Activated T-cell treated with anti-CD3 and anti-CD28 coated beads, Interleukin-2, amount 50 U/mL, for 1 hour (primary cell): ENCODE measurements around the gene PCDHA6.
"Not testable (repeated sequence)": the region's sequence is repeated elsewhere in the genome, so short reads cannot be mapped to it uniquely, and the experiment has no call there.

ENCODE experiments used
- DNase-seq: peaks from one replicate; pipeline ENCODE4 v3.0.0-alpha.2; 2020

The PCDHA6 gene, protein sequence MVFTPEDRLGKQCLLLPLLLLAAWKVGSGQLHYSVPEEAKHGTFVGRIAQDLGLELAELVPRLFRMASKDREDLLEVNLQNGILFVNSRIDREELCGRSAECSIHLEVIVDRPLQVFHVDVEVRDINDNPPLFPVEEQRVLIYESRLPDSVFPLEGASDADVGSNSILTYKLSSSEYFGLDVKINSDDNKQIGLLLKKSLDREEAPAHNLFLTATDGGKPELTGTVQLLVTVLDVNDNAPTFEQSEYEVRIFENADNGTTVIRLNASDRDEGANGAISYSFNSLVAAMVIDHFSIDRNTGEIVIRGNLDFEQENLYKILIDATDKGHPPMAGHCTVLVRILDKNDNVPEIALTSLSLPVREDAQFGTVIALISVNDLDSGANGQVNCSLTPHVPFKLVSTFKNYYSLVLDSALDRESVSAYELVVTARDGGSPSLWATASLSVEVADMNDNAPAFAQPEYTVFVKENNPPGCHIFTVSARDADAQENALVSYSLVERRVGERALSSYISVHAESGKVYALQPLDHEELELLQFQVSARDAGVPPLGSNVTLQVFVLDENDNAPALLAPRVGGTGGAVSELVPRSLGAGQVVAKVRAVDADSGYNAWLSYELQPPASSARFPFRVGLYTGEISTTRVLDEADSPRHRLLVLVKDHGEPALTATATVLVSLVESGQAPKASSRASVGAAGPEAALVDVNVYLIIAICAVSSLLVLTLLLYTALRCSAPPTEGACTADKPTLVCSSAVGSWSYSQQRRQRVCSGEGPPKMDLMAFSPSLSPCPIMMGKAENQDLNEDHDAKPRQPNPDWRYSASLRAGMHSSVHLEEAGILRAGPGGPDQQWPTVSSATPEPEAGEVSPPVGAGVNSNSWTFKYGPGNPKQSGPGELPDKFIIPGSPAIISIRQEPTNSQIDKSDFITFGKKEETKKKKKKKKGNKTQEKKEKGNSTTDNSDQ

DNA sequence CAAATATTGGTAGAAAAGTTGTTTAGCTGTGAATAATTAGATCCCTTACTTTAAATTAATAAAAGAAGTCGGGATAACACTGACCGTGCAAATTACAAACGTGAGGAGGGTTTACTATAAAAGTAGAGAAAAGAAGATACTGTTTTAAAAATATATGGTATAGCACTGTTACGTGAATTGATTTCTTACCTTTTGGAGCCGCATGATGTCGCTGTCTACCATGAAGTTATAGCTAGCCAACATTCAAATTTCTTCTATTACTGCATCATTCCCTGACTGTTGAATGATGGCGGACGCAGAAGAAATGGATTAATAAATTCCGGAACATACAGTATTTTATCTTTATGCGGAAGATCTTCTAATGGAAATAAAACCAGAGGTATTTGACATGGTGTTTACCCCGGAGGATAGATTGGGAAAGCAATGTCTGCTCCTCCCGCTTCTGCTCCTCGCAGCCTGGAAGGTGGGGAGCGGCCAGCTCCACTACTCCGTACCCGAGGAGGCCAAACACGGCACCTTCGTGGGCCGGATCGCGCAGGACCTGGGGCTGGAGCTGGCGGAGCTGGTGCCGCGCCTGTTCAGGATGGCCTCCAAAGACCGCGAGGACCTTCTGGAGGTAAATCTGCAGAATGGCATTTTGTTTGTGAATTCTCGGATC is at the start of gene PCDHA6:
PCDHA6 (plus strand) TSS at position 257 of the 658 bp plus-strand sequence; CDS start at position 389, 132 bp downstream.
- DNase-seq = no peak

DNA sequence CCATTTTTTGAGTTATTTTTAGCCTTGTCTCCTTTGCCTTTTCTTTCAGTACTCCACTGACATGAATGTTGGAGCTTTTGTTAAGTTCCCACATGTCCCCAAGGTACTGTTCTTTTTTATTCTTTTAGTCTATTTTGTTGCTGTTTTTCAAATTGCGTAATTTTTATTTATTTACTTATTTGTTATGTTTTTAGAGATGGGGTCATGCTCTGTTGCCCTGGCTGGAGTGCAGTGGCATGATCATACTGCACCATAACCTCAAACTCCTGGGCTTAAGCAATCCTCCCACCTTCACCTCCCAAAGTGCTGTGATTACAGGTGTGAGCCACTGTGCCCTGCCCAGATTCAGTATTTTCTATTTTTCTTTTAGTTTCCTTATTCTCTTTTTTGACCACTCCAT is 47.2 kb upstream of the PCDHA6 start:
- DNase-seq = no peak

DNA sequence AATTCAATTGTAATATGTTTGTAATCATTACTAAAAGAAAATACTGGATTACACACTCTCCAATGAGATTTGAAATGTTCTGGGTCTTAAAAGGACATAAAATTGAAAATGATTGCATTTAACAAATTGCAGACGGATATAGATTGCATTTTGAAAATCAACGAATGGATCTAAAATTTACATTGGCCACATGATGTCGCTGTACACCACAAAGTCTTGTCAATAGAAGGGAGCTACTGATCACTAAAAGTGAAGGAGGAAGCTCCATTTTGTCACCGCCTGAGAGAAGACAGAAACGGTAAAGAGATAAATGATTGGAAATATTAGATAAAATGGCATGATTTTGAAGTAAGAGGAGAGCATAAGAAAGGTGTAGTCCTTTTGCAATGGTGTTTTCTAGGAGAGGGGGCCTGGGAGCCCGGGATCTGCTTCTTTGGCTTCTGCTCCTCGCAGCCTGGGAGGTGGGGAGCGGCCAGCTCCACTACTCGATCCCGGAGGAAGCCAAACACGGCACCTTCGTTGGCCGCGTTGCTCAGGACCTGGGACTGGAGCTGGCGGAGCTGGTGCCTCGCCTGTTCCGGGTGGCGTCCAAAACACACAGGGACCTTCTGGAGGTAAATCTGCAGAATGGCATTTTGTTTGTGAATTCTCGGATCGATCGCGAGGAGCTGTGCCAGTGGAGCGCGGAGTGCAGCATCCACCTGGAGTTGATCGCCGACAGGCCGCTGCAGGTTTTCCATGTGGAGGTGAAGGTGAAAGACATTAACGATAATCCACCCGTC is 41.7 kb upstream of the PCDHA6 start, which contains the start of gene PCDHA1:
PCDHA1 (plus strand) TSS at position 236 of the 782 bp plus-strand sequence.
- no peak for DNase-seq

DNA sequence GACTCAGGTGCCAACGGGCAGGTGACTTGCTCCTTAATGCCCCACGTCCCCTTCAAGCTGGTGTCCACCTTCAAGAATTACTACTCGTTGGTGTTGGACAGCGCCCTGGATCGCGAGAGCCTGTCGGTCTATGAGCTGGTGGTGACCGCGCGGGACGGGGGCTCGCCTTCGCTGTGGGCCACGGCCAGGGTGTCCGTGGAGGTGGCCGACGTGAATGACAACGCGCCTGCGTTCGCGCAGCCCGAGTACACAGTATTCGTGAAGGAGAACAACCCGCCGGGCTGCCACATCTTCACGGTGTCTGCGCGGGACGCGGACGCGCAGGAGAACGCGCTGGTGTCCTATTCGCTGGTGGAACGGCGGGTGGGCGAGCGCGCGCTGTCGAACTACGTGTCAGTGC is 40.3 kb upstream of the PCDHA6 start:
- not testable (repeated sequence) for DNase-seq

DNA sequence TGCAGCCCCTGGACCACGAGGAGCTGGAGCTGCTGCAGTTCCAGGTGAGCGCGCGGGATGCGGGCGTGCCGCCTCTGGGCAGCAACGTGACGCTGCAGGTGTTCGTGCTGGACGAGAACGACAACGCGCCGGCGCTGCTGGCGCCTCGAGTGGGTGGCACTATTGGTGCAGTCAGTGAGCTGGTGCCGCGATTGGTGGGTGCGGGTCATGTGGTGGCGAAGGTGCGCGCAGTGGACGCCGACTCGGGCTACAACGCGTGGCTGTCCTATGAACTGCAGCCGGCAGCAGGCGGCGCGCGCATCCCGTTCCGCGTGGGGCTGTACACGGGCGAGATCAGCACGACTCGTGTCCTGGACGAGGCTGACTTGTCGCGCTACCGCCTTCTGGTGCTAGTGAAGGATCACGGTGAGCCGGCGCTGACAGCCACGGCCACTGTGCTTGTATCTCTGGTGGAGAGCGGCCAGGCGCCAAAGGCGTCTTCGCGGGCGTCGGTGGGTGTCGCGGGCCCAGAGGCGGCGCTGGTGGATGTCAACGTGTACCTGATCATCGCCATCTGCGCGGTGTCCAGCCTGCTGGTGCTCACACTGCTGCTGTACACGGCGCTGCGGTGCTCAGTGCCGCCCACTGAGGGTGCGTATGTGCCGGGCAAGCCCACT is 39.8 kb upstream of the PCDHA6 start:
- not testable (repeated sequence) for DNase-seq

DNA sequence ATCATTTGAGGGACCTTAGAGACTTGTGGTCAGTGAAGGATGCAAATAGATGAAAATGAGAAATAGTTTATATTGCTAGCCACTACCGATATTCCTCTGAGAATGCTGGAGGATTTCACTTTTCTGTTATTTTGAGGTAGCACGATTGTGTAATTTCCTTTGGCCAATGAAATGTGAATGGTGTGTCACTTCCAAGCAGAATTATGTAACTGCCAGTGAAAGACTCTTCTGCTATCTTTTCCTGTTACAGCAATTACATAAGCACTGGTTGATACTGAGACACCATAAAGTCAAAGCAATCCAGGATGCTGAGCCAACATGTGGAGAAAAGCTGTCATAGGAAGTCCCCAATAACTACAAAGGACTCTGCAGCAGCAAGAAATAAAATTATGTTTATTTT is 36.7 kb upstream of the PCDHA6 start:
- no peak for DNase-seq

DNA sequence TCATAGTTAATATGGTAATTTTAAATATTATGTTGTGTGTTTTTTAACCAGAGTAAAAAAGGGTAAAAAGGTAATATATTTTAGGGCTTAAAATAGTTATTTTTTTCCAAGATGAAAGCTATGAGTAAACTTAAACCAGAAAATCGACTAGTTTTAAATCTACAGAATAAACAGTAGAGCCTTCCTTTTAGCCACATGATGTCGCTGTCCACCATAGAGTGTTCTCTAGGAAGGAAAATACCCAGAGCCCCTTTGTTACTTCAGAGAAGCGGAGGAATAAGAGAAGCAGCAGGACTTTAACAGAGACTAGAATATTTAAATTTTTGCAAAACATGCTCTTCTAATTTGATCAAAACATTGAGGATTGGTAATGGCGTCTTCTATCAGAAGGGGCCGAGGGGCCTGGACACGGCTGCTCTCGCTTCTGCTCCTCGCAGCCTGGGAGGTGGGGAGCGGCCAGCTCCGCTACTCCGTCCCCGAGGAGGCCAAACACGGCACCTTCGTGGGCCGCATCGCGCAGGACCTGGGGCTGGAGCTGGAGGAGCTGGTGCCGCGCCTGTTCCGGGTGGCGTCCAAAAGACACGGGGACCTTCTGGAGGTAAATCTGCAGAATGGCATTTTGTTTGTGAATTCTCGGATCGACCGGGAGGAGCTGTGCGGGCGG is 33.0 kb upstream of the PCDHA6 start, which contains the start of gene PCDHA2:
PCDHA2 (plus strand) TSS at position 258 of the 664 bp plus-strand sequence.
- DNase-seq = no peak

DNA sequence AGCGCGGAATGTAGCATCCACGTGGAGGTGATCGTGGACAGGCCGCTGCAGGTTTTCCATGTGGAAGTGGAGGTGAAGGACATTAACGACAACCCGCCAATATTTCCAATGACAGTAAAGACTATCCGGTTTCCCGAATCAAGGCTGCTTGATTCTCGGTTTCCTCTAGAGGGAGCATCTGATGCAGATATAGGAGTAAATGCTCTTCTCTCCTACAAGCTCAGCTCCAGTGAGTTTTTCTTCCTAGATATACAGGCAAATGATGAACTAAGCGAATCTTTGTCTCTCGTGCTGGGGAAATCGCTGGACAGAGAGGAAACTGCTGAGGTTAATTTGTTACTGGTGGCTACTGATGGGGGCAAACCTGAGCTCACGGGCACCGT is 32.5 kb upstream of the PCDHA6 start:
- DNase-seq = no peak

DNA sequence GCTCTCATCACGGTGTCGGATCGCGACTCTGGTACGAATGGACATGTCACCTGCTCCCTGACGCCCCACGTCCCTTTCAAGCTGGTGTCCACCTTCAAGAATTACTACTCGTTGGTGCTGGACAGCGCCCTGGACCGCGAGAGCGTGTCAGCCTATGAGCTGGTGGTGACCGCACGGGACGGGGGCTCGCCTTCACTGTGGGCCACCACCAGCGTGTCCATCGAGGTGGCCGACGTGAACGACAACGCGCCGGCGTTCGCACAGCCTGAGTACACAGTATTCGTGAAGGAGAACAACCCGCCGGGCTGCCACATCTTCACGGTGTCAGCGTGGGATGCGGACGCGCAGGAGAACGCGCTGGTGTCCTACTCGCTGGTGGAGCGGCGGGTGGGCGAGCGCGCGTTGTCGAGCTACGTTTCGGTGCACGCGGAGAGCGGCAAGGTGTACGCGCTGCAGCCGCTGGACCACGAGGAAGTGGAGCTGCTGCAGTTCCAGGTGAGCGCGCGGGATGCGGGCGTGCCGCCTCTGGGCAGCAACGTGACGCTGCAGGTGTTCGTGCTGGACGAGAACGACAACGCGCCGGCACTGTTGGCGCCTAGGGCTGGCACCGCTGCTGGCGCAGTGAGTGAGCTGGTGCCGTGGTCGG is 31.6 kb upstream of the PCDHA6 start:
- not testable (repeated sequence) for DNase-seq

DNA sequence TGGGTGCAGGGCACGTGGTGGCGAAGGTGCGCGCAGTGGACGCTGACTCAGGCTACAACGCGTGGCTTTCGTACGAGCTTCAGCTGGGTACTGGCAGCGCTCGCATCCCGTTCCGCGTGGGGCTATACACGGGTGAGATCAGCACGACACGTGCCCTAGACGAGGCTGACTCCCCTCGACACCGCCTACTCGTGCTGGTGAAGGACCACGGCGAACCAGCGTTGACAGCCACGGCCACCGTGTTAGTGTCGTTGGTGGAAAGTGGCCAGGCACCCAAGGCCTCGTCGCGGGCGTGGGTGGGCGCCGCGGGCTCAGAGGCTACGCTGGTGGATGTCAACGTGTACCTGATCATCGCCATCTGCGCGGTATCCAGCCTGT is 31.1 kb upstream of the PCDHA6 start:
- DNase-seq = no peak

DNA sequence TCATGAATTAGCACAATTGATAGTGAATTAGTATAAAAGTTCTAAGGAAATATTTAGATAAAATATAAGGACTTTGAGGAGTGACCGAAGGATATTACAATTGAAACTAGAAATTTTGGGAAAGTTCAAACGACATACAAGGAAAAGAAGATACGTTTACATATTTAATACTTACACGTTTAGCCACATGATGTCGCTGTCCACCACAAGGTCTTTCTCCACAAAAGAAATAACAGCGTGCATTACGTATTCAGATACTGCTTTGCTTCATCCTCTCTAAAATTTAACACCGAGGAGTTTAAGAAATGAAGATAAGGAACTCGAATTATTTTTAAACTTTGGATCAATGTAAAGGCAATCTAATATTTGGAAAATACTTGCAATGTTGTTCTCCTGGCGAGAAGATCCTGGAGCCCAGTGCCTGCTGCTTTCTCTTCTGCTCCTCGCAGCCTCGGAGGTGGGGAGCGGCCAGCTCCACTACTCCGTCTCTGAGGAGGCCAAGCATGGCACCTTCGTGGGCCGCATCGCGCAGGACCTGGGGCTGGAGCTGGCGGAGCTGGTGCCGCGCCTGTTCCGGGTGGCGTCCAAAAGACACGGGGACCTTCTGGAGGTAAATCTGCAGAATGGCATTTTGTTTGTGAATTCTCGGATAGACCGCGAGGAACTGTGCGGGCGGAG is 26.8 kb upstream of the PCDHA6 start, which contains the start of gene PCDHA3:
PCDHA3 (plus strand) TSS at position 242 of the 678 bp plus-strand sequence.
- no peak for DNase-seq

DNA sequence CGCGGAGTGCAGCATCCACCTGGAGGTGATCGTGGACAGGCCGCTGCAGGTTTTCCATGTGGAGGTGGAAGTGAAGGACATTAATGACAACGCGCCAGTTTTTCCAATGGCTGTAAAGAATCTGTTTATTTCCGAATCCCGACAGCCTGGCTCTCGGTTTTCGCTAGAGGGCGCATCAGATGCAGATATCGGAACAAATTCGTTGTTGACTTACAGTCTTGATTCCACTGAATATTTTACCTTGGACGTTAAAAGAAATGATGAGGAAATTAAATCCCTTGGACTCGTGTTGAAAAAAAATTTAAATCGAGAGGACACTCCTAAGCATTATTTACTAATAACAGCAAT is 26.3 kb upstream of the PCDHA6 start:
- DNase-seq = no peak

DNA sequence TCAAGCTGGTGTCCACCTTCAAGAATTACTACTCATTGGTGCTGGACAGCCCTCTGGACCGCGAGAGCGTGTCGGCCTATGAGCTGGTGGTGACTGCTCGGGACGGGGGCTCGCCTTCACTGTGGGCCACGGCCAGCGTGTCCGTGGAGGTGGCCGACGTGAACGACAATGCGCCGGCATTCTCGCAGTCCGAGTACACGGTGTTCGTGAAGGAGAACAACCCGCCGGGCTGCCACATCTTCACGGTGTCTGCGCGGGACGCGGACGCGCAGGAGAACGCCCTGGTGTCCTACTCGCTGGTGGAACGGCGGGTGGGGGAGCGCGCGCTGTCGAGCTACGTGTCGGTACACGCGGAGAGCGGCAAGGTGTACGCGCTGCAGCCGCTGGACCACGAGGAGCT is 25.4 kb upstream of the PCDHA6 start:
- not testable (repeated sequence) for DNase-seq

DNA sequence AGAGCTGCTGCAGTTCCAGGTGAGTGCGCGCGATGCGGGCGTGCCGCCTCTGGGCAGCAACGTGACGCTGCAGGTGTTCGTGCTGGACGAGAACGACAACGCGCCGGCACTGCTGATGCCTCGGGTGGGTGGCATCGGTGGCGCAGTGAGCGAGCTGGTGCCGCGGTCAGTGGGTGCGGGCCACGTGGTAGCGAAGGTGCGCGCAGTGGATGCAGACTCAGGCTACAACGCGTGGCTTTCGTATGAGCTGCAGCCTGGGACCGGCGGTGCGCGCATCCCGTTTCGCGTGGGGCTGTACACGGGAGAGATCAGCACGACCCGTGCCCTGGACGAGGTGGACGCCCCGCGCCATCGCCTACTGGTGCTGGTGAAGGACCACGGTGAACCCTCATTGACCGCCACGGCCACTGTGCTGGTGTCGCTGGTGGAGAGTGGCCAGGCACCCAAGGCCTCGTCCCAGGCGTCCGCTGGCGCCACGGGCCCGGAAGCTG is 24.9 kb upstream of the PCDHA6 start:
- no peak for DNase-seq

DNA sequence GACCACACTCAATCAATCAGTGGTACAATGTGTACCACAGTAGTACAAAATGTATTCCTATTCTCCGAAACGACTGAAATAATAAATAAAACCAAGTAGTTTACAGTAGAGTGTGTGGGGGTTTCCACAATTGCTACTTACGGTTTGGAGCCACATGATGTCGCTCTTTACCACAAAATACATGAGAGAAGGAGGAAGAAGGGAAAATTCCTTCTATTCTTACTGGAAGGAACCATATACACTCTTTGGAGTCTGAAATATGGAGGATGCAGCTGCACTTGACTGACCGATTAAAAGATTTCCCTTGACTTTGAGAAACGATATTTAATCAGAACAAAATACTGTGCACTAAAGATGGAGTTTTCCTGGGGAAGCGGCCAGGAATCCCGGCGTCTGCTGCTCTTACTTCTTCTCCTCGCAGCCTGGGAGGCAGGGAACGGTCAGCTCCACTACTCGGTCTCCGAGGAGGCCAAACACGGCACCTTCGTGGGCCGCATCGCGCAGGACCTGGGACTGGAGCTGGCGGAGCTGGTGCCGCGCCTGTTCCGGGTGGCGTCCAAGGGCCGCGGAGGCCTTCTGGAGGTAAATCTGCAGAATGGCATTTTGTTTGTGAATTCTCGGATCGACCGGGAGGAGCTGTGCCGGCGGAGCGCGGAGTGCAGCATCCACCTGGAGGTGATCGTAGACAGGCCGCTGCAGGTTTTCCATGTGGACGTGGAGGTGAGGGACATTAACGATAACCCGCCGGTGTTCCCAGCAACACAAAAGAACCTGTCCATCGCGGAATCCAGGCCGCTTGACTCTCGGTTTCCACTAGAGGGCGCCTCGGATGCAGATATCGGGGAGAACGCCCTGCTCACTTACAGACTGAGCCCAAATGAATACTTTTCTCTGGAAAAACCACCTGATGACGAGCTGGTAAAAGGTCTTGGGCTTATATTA is 20.7 kb upstream of the PCDHA6 start, which contains the start of gene PCDHA4:
PCDHA4 (plus strand) TSS at position 235 of the 942 bp plus-strand sequence.
- DNase-seq = no peak

DNA sequence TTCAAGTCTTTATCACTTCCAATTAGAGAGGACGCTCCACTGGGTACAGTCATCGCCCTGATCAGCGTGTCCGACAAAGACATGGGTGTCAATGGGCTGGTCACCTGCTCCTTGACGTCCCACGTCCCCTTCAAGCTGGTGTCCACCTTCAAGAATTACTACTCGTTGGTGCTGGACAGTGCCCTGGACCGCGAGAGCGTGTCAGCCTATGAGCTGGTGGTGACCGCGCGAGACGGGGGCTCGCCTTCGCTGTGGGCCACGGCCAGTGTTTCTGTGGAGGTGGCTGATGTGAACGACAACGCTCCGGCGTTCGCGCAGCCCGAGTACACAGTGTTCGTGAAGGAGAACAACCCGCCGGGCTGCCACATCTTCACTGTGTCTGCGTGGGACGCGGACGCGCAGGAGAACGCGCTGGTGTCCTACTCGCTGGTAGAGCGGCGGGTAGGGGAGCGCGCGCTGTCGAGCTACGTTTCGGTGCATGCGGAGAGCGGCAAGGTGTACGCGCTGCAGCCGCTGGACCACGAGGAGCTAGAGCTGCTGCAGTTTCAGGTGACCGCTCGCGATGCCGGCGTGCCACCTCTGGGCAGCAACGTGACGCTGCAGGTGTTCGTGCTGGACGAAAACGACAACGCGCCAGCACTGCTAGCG is 19.4 kb upstream of the PCDHA6 start:
- DNase-seq = not testable (repeated sequence)

DNA sequence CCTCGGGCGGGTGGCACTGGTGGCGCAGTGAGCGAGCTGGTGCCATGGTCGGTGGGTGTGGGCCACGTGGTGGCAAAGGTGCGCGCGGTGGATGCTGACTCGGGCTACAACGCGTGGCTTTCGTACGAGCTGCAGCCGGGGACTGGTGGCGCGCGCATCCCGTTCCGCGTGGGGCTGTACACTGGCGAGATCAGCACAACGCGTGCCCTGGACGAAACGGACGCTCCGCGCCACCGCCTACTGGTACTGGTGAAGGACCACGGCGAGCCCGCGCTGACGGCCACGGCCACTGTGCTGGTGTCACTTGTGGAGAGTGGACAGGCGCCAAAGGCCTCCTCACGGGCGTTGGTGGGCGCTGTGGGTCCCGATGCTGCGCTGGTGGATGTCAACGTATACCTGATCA is 18.9 kb upstream of the PCDHA6 start:
- DNase-seq = no peak
